Transverse colon (tissue), 4 donors: ENCODE measurements around the gene C17orf114.

Experiments used
- DNase-seq: peaks from one replicate; pipeline ENCODE4 v3.0.0-alpha.2; 2019
- H3K27ac ChIP-seq, 4 donors: fragments of 200-600 bp; sonication (generic); 2 replicates each; pipeline ENCODE4 v1.5.1; 2016 to 2018; ENCODE audit warnings: inconsistent platforms in 4 of 4
- H3K27me3 ChIP-seq: fragments of 200-600 bp; sonication (generic); 2 replicates; pipeline ENCODE4 v1.5.1; 2017; ENCODE audit warnings: inconsistent platforms
- H3K36me3 ChIP-seq, 4 donors: fragments of 200-600 bp; sonication (generic); 2 replicates each; pipeline ENCODE4 v1.5.1; 2017 to 2019; ENCODE audit warnings: inconsistent platforms in 4 of 4
- H3K4me1 ChIP-seq, 4 donors: fragments of 200-600 bp; sonication (generic); 2 replicates each; pipeline ENCODE4 v1.5.1; 2017 to 2020; ENCODE audit warnings: inconsistent platforms in 4 of 4
- H3K4me3 ChIP-seq, 4 donors: fragments of 200-600 bp; sonication (generic); 1 replicate in 1 of 4; 2 replicates in 3 of 4; pipeline versions ENCODE4 v1.5.1 to v1.6.1; 2017 to 2019; ENCODE audit warnings: inconsistent platforms in 4 of 4
- H3K9me3 ChIP-seq, 2 donors: fragments of 200-600 bp; sonication (generic); 2 replicates each; pipeline ENCODE4 v1.5.1; 2017 to 2019; ENCODE audit warnings: inconsistent platforms in 2 of 2
- EP300 ChIP-seq: sonication (generic); formaldehyde crosslinking; IDR thresholded peaks from one replicate; pipeline ENCODE4 v1.6.1; 2017; ENCODE audit warnings: antibody characterized with exemption, low read depth
- POLR2A ChIP-seq: fragments of 450-650 bp; IDR thresholded peaks from one replicate; pipeline ENCODE4 v1.6.1; 2016; ENCODE audit warnings: antibody characterized with exemption, mild to moderate bottlenecking, moderate library complexity
- POLR2AphosphoS5 ChIP-seq, 3 donors: sonication (generic); formaldehyde crosslinking; IDR thresholded peaks; one replicate each; pipeline ENCODE4 v1.6.1; 2016; ENCODE audit warnings: antibody characterized with exemption in 3 of 3
- WGBS, 2 donors: methylation state at CpG; one replicate each; pipeline ENCODE4 v1.1.5; 2018; ENCODE audit warnings: low coverage in 1 of 2; 5-methylcytosine and 5-hydroxymethylcytosine counted together
- in situ Hi-C, 4 donors: fragments of 200-750 bp; cut with MboI; loops; one replicate each; pipeline versions ENCODE4 v1.15.0 to v1.15.1; 2017; ENCODE audit warnings: low sequenced_read_pairs in 3 of 4, low pct_ligation_motif_present in 1 of 4, low pct_unique_long_range_greater_than_20kb in 1 of 4
- intact Hi-C: fragments of 100-400 bp; cut with DNase I; formaldehyde crosslinking; loops from one replicate; pipeline ENCODE4 v1.15.1; 2023; ENCODE audit warnings: low total_unique reads
- TF ChIP-seq, protein P1 (sequence below), 5 experiments: fragments of 200-600 bp in 3 of 5; fragments of 450-650 bp in 2 of 5; sonication (generic) in 3 of 5; IDR thresholded peaks; 1 replicate in 2 of 5; 2 replicates in 3 of 5; pipeline ENCODE4 v1.5.1; 2016 to 2017; ENCODE audit warnings: antibody characterized with exemption in 5 of 5, inconsistent platforms in 3 of 5, mild to moderate bottlenecking in 2 of 5, moderate library complexity in 1 of 5

The C17orf114 gene

DNA sequence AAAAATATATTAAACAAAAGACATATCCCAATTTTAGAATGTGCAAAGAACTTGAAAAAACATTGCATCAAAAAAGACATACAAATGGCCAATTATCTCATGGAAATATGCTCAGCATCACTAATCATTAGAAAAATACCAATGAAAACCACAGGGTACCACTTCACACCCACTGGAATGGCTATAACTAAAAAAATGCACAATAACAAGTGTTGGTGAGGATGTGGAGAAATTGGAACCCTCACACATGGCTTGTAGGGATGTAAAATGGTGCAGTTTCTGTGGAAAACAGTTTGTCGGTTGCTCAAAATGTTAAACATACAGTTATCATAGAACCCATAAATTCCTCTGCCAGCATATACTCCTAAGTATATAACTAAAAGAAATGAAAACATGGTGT lies 7.0 kb downstream of the C17orf114 start:
- peak overlapping the region; percentile 79 to 84 (median 81) for H3K27ac ChIP-seq
- in situ Hi-C loops, result loop anchor here in 2 of 4 donors (25.0 kb wide), 1 partner anchor 92 kb away; the partner anchor contains the start of gene C17orf107 (in 2 of the 2)
- H3K4me1 ChIP-seq, result peaks cover 0 to 18% (median 12%) of the 10 kb centered on the region in 4 donors
- intact Hi-C loops, result no loop called here
- no peak for DNase-seq
- H3K36me3 ChIP-seq, result peaks cover 0 to 17% (median 4%) of the 10 kb centered on the region in 4 donors
- H3K4me3 ChIP-seq, result peak overlapping the region in 2 of 4 donors; percentile 68 to 77
- H3K27me3 ChIP-seq, result no peaks in the 10 kb centered on the region
- H3K9me3 ChIP-seq, result no peaks in the 10 kb centered on the region
- no peak for TF ChIP-seq POLR2AphosphoS5 (IDR thresholded peaks at IDR 0.05)
- TF ChIP-seq EP300, result no peak
- TF ChIP-seq POLR2A, result no peak
- TF ChIP-seq, protein P1, sequence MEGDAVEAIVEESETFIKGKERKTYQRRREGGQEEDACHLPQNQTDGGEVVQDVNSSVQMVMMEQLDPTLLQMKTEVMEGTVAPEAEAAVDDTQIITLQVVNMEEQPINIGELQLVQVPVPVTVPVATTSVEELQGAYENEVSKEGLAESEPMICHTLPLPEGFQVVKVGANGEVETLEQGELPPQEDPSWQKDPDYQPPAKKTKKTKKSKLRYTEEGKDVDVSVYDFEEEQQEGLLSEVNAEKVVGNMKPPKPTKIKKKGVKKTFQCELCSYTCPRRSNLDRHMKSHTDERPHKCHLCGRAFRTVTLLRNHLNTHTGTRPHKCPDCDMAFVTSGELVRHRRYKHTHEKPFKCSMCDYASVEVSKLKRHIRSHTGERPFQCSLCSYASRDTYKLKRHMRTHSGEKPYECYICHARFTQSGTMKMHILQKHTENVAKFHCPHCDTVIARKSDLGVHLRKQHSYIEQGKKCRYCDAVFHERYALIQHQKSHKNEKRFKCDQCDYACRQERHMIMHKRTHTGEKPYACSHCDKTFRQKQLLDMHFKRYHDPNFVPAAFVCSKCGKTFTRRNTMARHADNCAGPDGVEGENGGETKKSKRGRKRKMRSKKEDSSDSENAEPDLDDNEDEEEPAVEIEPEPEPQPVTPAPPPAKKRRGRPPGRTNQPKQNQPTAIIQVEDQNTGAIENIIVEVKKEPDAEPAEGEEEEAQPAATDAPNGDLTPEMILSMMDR (IDR thresholded peaks at IDR 0.05), result no peak
- WGBS, 2 donors, result 89 to 100% methylated on average over 1 of the region's 1 CpG

DNA sequence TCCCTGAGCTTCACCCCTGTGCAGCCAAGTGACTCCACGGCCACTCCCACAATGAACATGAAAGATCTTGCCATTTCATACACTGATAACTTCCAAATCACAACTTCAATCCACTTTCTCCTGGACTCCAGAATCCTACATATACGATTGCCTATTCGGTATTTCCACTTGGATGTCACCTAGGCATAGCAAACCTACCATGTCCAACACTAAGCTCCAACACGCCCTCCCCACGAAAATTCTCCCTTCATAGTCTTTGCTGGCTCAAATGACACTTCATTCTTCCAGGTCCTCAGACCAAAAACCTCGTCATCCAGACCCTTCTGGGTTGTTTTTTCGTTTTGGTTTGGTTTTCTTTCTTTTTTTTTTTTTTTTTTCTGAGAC lies 11.4 kb downstream of the C17orf114 start:
- peak overlapping the region; percentile 95 to 99 (median 98) for H3K27ac ChIP-seq
- in situ Hi-C loops, result loop anchor here in 2 of 4 donors (25.0 kb wide), 1 partner anchor 97 kb away; the partner anchor contains the start of gene C17orf107 (in 2 of the 2)
- peaks cover 7% of the 10 kb centered on the region for H3K27me3 ChIP-seq
- H3K4me1 ChIP-seq, result peaks cover 11 to 39% (median 34%) of the 10 kb centered on the region in 4 donors
- TF ChIP-seq, protein P1 (IDR thresholded peaks at IDR 0.05), result no peak
- TF ChIP-seq EP300, result no peak
- no peak for TF ChIP-seq POLR2A
- no peak for TF ChIP-seq POLR2AphosphoS5 (IDR thresholded peaks at IDR 0.05)
- WGBS, 2 donors, result 44 to 54% methylated on average over 6 to 7 of the region's 7 CpGs
- intact Hi-C loops, result no loop called here
- peak overlapping the region in 3 of 4 donors; percentile 49 to 73 (median 68) for H3K4me3 ChIP-seq
- H3K9me3 ChIP-seq, result no peaks in the 10 kb centered on the region
- no peaks in the 10 kb centered on the region for H3K36me3 ChIP-seq
- DNase-seq, result no peak

DNA sequence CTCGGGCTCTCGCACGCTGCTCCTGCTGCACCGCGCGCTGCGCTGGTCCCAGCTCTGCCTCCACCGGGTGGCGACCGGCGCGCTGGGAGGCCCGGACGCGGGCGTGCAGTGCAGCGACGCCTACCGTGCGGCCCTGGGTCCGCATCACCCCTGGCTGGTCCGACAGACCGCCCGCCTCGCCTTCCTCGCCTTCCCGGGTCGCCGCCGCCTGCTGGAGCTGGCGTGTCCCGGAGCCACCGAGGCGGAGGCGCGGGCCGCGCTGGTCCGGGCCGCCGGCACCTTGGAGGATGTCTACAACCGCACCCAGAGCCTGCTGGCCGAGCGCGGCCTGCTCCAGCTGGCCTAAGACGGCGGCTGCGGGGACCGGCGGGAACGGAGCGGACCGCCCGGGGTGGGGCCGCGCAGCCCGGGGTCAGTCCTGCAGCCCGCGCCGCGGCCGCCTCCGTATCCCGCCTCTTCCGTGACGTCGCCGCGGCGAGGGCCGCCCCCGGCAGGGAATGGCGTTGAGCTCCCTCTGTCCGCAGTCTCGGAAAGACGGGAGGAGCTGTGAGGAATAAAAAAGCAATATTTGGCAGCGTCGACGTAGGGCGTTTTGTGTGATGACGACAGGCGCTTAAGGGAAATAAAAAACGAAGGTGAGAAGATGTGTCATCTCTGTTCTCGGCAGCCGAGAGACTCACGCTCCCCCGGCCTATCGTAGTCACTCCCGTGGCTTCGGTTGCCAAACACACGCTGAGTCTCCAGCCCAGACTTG lies 12.0 kb downstream of the C17orf114 start:
- peaks cover 13% of the 10 kb centered on the region for H3K27me3 ChIP-seq
- H3K4me1 ChIP-seq, result peaks cover 11 to 42% (median 37%) of the 10 kb centered on the region in 4 donors
- in situ Hi-C loops, result loop anchor here (10.0 to 25.0 kb wide), 3 partner anchors 55 to 97 kb away; partner anchors contain the start of genes C17orf107 (in 2 of the 4), CXCL16 (in 1 of the 4), MED11 (in 1 of the 4) and ZMYND15 (in 1 of the 4)
- no peaks in the 10 kb centered on the region for H3K9me3 ChIP-seq
- TF ChIP-seq, protein P1 (IDR thresholded peaks at IDR 0.05), result peak; percentile 52 to 96 (median 74)
- TF ChIP-seq POLR2AphosphoS5 (IDR thresholded peaks at IDR 0.05) (peak; percentile 77 to 87 (median 81)), POLR2A (peak; percentile 86), EP300 (no peak)
- no peaks in the 10 kb centered on the region for H3K36me3 ChIP-seq
- peak overlapping the region; percentile 49 to 73 (median 68) for H3K4me3 ChIP-seq
- intact Hi-C loops, result loop anchor here (5.0 to 10.0 kb wide), 2 partner anchors 55 to 97 kb away; partner anchors contain the start of genes CXCL16, MED11 and ZMYND15
- peak; percentile 91 for DNase-seq
- peak overlapping the region; percentile 95 to 99 (median 98) for H3K27ac ChIP-seq
- WGBS, 2 donors, result 0 to 1% methylated on average over 11 to 90 of the region's 91 CpGs

DNA sequence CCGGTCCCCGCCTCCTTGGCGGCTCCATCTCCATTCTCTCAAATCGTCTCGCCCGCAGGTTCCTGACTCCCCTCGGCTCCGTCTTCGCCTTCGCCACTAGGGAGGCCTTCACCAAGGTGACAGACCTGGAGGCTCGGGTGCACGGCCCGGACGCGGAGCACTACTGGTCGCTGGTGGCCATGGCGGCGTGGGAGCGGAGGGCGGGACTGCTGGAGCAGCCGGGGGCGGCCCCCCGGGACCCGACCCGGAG lies 12.5 kb downstream of the C17orf114 start:
- Histone ChIP-seq H3K36me3 (no peaks in the 10 kb centered on the region), H3K4me3 (peak overlapping the region; percentile 49 to 73 (median 68)), H3K27ac (peak overlapping the region; percentile 95 to 99 (median 98)), H3K9me3 (no peaks in the 10 kb centered on the region), H3K4me1 (peaks cover 11 to 42% (median 38%) of the 10 kb centered on the region in 4 donors), H3K27me3 (peaks cover 18% of the 10 kb centered on the region)
- no peak for DNase-seq
- in situ Hi-C loops, result loop anchor here (10.0 to 25.0 kb wide), 3 partner anchors 55 to 98 kb away; partner anchors contain the start of genes C17orf107 (in 2 of the 4), CXCL16 (in 1 of the 4), MED11 (in 1 of the 4) and ZMYND15 (in 1 of the 4)
- 0% methylated on average over 13 of the region's 25 CpGs; no CpG with 5 or more reads in 1 of the 2 donors for WGBS, 2 donors
- TF ChIP-seq POLR2A, result no peak
- no peak for TF ChIP-seq POLR2AphosphoS5 (IDR thresholded peaks at IDR 0.05)
- TF ChIP-seq, protein P1 (IDR thresholded peaks at IDR 0.05), result no peak
- TF ChIP-seq EP300, result no peak
- intact Hi-C loops, result loop anchor here (5.0 to 10.0 kb wide), 2 partner anchors 55 to 98 kb away; partner anchors contain the start of genes CXCL16, MED11 and ZMYND15
